OCI-LY3 (cell line): Measurements from ENCODE around the gene DIP2C.

Source experiments
- EZH2phosphoT487 ChIP-seq: fragments of 200-600 bp; shearing (Covaris generic); IDR thresholded peaks from 2 replicates; pipeline ENCODE4 v1.6.1; 2018; ENCODE audit warnings: antibody characterized with exemption, mixed run types, low read depth
- TF ChIP-seq, protein P1 (sequence below): fragments of 200-600, 300-600 bp; sonication (generic); IDR thresholded peaks from 2 replicates; pipeline ENCODE4 v1.5.1; 2014; ENCODE audit warnings: antibody characterized with exemption, low read length, low read depth

DNA sequence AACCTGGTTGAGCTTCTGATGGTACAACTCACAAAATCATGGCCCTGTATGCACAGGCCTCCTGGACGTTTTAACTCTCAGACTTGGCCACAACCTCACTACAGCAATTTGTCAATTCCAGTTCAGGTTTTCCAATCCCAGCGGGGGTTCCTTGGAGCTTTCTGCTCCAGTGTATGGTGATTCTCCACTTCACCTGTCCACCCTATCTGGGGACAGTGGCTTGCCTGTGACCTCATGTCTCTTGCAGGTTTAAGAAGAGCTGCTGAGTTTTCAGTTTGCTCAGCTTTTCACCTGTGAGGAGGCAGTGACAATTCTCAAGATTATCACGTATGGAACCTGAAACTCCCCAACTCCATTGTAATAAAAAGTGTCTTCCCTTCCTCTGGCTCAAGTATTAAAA lies 254.1 kb downstream of the DIP2C start:
- TF ChIP-seq, protein P1, sequence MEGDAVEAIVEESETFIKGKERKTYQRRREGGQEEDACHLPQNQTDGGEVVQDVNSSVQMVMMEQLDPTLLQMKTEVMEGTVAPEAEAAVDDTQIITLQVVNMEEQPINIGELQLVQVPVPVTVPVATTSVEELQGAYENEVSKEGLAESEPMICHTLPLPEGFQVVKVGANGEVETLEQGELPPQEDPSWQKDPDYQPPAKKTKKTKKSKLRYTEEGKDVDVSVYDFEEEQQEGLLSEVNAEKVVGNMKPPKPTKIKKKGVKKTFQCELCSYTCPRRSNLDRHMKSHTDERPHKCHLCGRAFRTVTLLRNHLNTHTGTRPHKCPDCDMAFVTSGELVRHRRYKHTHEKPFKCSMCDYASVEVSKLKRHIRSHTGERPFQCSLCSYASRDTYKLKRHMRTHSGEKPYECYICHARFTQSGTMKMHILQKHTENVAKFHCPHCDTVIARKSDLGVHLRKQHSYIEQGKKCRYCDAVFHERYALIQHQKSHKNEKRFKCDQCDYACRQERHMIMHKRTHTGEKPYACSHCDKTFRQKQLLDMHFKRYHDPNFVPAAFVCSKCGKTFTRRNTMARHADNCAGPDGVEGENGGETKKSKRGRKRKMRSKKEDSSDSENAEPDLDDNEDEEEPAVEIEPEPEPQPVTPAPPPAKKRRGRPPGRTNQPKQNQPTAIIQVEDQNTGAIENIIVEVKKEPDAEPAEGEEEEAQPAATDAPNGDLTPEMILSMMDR: no peak
- TF ChIP-seq EZH2phosphoT487: no peak
